Suprapubic skin (tissue), 4 donors: ENCODE measurements around the gene CACNA1A. TPM values are rescaled to one million over a fixed set of nuclear protein-coding genes. Genes with fewer than 3 reads are reported as not detected.

ENCODE experiments used
- DNase-seq, 2 donors: peaks; one replicate each; pipeline ENCODE4 v3.0.0-alpha.2; 2019; ENCODE audit warnings: low spot score in 2 of 2
- H3K27ac ChIP-seq: fragments of 200-600 bp; sonication (generic); one replicate; pipeline ENCODE4 v1.5.1; 2019
- H3K27me3 ChIP-seq: fragments of 200-600 bp; sonication (generic); one replicate; pipeline ENCODE4 v1.5.1; 2019
- H3K36me3 ChIP-seq: fragments of 200-600 bp; sonication (generic); one replicate; pipeline ENCODE4 v1.5.1; 2019
- H3K4me1 ChIP-seq: fragments of 200-600 bp; sonication (generic); one replicate; pipeline ENCODE4 v1.5.1; 2019
- H3K4me3 ChIP-seq: fragments of 200-600 bp; sonication (generic); one replicate; pipeline ENCODE4 v1.5.1; 2019; ENCODE audit warnings: mild to moderate bottlenecking
- H3K9me3 ChIP-seq: fragments of 200-600 bp; sonication (generic); one replicate; pipeline ENCODE4 v1.5.1; 2019
- EP300 ChIP-seq: sonication (generic); formaldehyde crosslinking; IDR thresholded peaks from one replicate; pipeline ENCODE4 v1.6.1; 2017; ENCODE audit warnings: antibody characterized with exemption
- POLR2A ChIP-seq, 2 donors: fragments of 450-650 bp; IDR thresholded peaks; one replicate each; pipeline ENCODE4 v1.6.1; 2017; ENCODE audit warnings: antibody characterized with exemption in 2 of 2, mild to moderate bottlenecking in 2 of 2, moderate library complexity in 2 of 2
- POLR2AphosphoS5 ChIP-seq, 3 donors: sonication (generic); formaldehyde crosslinking; IDR thresholded peaks; one replicate each; pipeline ENCODE4 v1.6.1; 2017; ENCODE audit warnings: antibody characterized with exemption in 3 of 3
- WGBS: methylation state at CpG from one replicate; pipeline ENCODE4 v1.1.5; 2018; 5-methylcytosine and 5-hydroxymethylcytosine counted together
- total RNA-seq, 4 donors: library from RNA; depleted of rRNA; stranded (reverse); fragments of >200 nt; gene quantifications; one replicate each; pipeline ENCODE4 v1.1.0, GENCODE V29; 2016
- TF ChIP-seq, protein P1 (sequence below), 2 donors: fragments of 200-600 bp in 1 of 2; fragments of 450-650 bp in 1 of 2; sonication (generic) in 1 of 2; IDR thresholded peaks; one replicate each; pipeline ENCODE4 v1.5.1; 2016 to 2019; ENCODE audit warnings: antibody characterized with exemption in 2 of 2, mild to moderate bottlenecking in 1 of 2, moderate library complexity in 1 of 2

CACNA1A gene
- total RNA-seq, 4 donors from 2014 or later, result 0.26 to 0.42 (median 0.35) TPM

DNA sequence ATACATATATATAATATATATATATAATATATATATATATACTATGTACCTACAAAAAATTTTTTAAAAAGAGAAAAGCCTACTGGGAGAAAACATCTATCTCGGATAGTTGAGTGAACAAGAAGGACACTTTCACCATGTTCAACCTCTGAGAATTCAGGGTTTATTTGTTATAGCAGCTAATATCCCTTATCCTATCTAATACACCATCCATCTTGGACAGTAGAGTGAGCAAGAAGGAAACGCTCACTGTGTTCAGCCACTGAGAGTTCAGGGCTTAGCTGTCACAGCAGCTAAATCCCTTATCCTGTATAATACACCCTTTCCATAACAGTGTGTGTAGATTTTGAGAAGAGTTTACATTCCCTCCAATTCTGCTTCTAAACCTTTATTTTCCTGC, 38.1 kb upstream of the CACNA1A start:
- TF ChIP-seq POLR2AphosphoS5 (IDR thresholded peaks at IDR 0.05), result no peak
- TF ChIP-seq, protein P1, sequence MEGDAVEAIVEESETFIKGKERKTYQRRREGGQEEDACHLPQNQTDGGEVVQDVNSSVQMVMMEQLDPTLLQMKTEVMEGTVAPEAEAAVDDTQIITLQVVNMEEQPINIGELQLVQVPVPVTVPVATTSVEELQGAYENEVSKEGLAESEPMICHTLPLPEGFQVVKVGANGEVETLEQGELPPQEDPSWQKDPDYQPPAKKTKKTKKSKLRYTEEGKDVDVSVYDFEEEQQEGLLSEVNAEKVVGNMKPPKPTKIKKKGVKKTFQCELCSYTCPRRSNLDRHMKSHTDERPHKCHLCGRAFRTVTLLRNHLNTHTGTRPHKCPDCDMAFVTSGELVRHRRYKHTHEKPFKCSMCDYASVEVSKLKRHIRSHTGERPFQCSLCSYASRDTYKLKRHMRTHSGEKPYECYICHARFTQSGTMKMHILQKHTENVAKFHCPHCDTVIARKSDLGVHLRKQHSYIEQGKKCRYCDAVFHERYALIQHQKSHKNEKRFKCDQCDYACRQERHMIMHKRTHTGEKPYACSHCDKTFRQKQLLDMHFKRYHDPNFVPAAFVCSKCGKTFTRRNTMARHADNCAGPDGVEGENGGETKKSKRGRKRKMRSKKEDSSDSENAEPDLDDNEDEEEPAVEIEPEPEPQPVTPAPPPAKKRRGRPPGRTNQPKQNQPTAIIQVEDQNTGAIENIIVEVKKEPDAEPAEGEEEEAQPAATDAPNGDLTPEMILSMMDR (IDR thresholded peaks at IDR 0.05), result no peak
- TF ChIP-seq POLR2A (IDR thresholded peaks at IDR 0.05), result no peak
- TF ChIP-seq EP300, result no peak
- Histone ChIP-seq H3K27me3 (peaks cover 27% of the 10 kb centered on the region), H3K4me3 (no peak overlapping the region), H3K36me3 (no peaks in the 10 kb centered on the region), H3K27ac (no peak overlapping the region), H3K4me1 (no peaks in the 10 kb centered on the region), H3K9me3 (peaks cover 3% of the 10 kb centered on the region)
- 95% methylated on average over 2 of the region's 2 CpGs for WGBS
- DNase-seq, result no peak

- H3K4me3 ChIP-seq, result no peak overlapping the region
- peaks cover 3% of the 10 kb centered on the region for H3K9me3 ChIP-seq
- no peaks in the 10 kb centered on the region for H3K4me1 ChIP-seq
- TF ChIP-seq, protein P1 (IDR thresholded peaks at IDR 0.05), result no peak
- no peak for TF ChIP-seq POLR2A (IDR thresholded peaks at IDR 0.05)
- no peak for TF ChIP-seq EP300
- no peak for TF ChIP-seq POLR2AphosphoS5 (IDR thresholded peaks at IDR 0.05)
- H3K27me3 ChIP-seq, result peaks cover 40% of the 10 kb centered on the region
- no peak for DNase-seq
- WGBS, result 43% methylated on average over 1 of the region's 1 CpG
- H3K36me3 ChIP-seq, result no peaks in the 10 kb centered on the region
- no peak overlapping the region for H3K27ac ChIP-seq
Observed at GRCh38 chr19:13541554-13541953, 35.3 kb upstream of the CACNA1A start.

GRCh38 chr19:13539332-13539731, 33.1 kb upstream of the CACNA1A start:
- Histone ChIP-seq H3K36me3 (no peaks in the 10 kb centered on the region), H3K9me3 (no peaks in the 10 kb centered on the region), H3K4me3 (no peak overlapping the region), H3K27ac (no peak overlapping the region), H3K27me3 (peaks cover 40% of the 10 kb centered on the region), H3K4me1 (no peaks in the 10 kb centered on the region)
- 82% methylated on average over 1 of the region's 1 CpG for WGBS
- TF ChIP-seq, protein P1 (IDR thresholded peaks at IDR 0.05), result no peak
- no peak for TF ChIP-seq EP300
- no peak for TF ChIP-seq POLR2A (IDR thresholded peaks at IDR 0.05)
- TF ChIP-seq POLR2AphosphoS5 (IDR thresholded peaks at IDR 0.05), result no peak
- no peak for DNase-seq

GRCh38 chr19:13538601-13539253, 32.4 kb upstream of the CACNA1A start:
- no peak for DNase-seq

DNA sequence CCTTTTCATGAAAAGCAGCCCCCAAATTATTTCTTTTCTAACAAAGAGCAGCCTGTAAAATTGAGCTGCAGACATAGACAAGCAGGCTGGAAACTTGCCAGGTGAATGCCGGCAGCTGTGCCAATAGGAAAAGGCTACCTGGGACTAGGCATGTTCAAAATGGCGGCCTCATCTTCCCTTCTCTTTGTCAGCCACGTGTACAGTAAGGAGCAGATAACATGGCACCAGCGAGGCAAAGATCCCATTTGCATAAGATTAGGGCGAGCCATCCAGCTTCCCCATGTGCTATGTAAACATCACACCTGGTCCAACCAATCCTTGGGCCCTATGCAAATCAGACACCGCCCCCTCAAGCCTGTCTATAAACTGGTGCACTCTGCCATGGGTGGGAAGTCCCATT, 31.2 kb upstream of the CACNA1A start:
- Histone ChIP-seq H3K9me3 (no peaks in the 10 kb centered on the region), H3K4me3 (no peak overlapping the region), H3K36me3 (no peaks in the 10 kb centered on the region), H3K4me1 (no peaks in the 10 kb centered on the region), H3K27ac (no peak overlapping the region), H3K27me3 (peaks cover 54% of the 10 kb centered on the region)
- no peak for DNase-seq
- TF ChIP-seq, protein P1 (IDR thresholded peaks at IDR 0.05), result no peak
- TF ChIP-seq EP300, result no peak
- no peak for TF ChIP-seq POLR2A (IDR thresholded peaks at IDR 0.05)
- TF ChIP-seq POLR2AphosphoS5 (IDR thresholded peaks at IDR 0.05), result no peak
- WGBS, result 55% methylated on average over 6 of the region's 6 CpGs

More at GRCh38 chr19:13538601-13539253, 32.4 kb upstream of the CACNA1A start:
- peaks cover 46% of the 10 kb centered on the region for H3K27me3 ChIP-seq
- H3K4me3 ChIP-seq, result no peak overlapping the region
- H3K27ac ChIP-seq, result no peak overlapping the region
- H3K4me1 ChIP-seq, result no peaks in the 10 kb centered on the region
- H3K36me3 ChIP-seq, result no peaks in the 10 kb centered on the region
- TF ChIP-seq EP300, result no peak
- TF ChIP-seq POLR2AphosphoS5 (IDR thresholded peaks at IDR 0.05), result no peak
- TF ChIP-seq, protein P1 (IDR thresholded peaks at IDR 0.05), result no peak
- TF ChIP-seq POLR2A (IDR thresholded peaks at IDR 0.05), result no peak
- 71% methylated on average over 7 of the region's 7 CpGs for WGBS
- no peaks in the 10 kb centered on the region for H3K9me3 ChIP-seq
